ENCODE results near the gene ICAM1.
"Not testable (repeated sequence)": the region's sequence is repeated elsewhere in the genome, so short reads cannot be mapped to it uniquely, and the experiment has no call there.

ICAM1 gene

GRCh38 chr19:10270616-10271394 is at the start of gene ICAM1:
Gene ICAM1, plus strand, starts transcription at chr19:10271120. Its CDS starts 40 bp downstream, at chr19:10271160.
- no peak for DNase-seq (ENCODE audit: low read depth, low spot score)
- H3K27ac ChIP-seq = no peak within 1 kb of the TSS

- no peak overlapping the region for H3K27ac ChIP-seq
- no peak for DNase-seq (ENCODE audit: low read depth, low spot score)
Observed at GRCh38 chr19:10222201-10222890, 48.6 kb upstream of the ICAM1 start.

- H3K27ac ChIP-seq = no peak overlapping the region
- DNase-seq (ENCODE audit: low read depth, low spot score) = no peak
Observed at GRCh38 chr19:10223488-10224213, 47.3 kb upstream of the ICAM1 start.

- DNase-seq (ENCODE audit: low read depth, low spot score) = no peak
- H3K27ac ChIP-seq = no peak overlapping the region
Observed at GRCh38 chr19:10224337-10224736, 46.6 kb upstream of the ICAM1 start.

GRCh38 chr19:10226021-10226375 is 44.9 kb upstream of the ICAM1 start:
- DNase-seq (ENCODE audit: low read depth, low spot score) = no peak
- H3K27ac ChIP-seq = no peak overlapping the region

- no peak for DNase-seq (ENCODE audit: low read depth, low spot score)
Observed at GRCh38 chr19:10226376-10227025, 44.4 kb upstream of the ICAM1 start.

GRCh38 chr19:10227026-10227971 is 43.6 kb upstream of the ICAM1 start:
- H3K27ac ChIP-seq = no peak overlapping the region
- no peak for DNase-seq (ENCODE audit: low read depth, low spot score)

More at GRCh38 chr19:10226376-10227025, 44.4 kb upstream of the ICAM1 start:
- no peak overlapping the region for H3K27ac ChIP-seq

GRCh38 chr19:10228393-10228792 is 42.5 kb upstream of the ICAM1 start:
- H3K27ac ChIP-seq = no peak overlapping the region

GRCh38 chr19:10228920-10229319 is 42.0 kb upstream of the ICAM1 start:
- no peak for DNase-seq (ENCODE audit: low read depth, low spot score)
- H3K27ac ChIP-seq = no peak overlapping the region

More at GRCh38 chr19:10228393-10228792, 42.5 kb upstream of the ICAM1 start:
- no peak for DNase-seq (ENCODE audit: low read depth, low spot score)

- DNase-seq (ENCODE audit: low read depth, low spot score) = no peak
- H3K27ac ChIP-seq = no peak overlapping the region
Observed at GRCh38 chr19:10230173-10230860, 40.6 kb upstream of the ICAM1 start.

GRCh38 chr19:10230861-10231611 is 39.9 kb upstream of the ICAM1 start, which contains the start of gene S1PR2:
Gene S1PR2, minus strand, starts transcription at chr19:10231331. Its CDS starts 6,426 bp downstream, at chr19:10224905.
- no peak for DNase-seq (ENCODE audit: low read depth, low spot score)
- H3K27ac ChIP-seq = peak within 1 kb of the TSS; percentile 13

GRCh38 chr19:10231612-10232228 is 39.2 kb upstream of the ICAM1 start:
- no peak overlapping the region for H3K27ac ChIP-seq
- no peak for DNase-seq (ENCODE audit: low read depth, low spot score)

- H3K27ac ChIP-seq = no peak overlapping the region
- no peak for DNase-seq (ENCODE audit: low read depth, low spot score)
Observed at GRCh38 chr19:10233946-10234345, 37.0 kb upstream of the ICAM1 start.

- no peak for DNase-seq (ENCODE audit: low read depth, low spot score)
- H3K27ac ChIP-seq = no peak overlapping the region
Observed at GRCh38 chr19:10235003-10235402, 35.9 kb upstream of the ICAM1 start.

GRCh38 chr19:10235409-10235808 is 35.5 kb upstream of the ICAM1 start:
- not testable (repeated sequence) for H3K27ac ChIP-seq; DNase-seq (ENCODE audit: low read depth, low spot score)

- DNase-seq (ENCODE audit: low read depth, low spot score) = no peak
- H3K27ac ChIP-seq = no peak overlapping the region
Observed at GRCh38 chr19:10237702-10238101, 33.2 kb upstream of the ICAM1 start.

GRCh38 chr19:10238172-10238783 is 32.6 kb upstream of the ICAM1 start:
- no peak overlapping the region for H3K27ac ChIP-seq
- no peak for DNase-seq (ENCODE audit: low read depth, low spot score)
